ENCODE measurements around the gene AGMO.

AGMO gene

GRCh38 chr7:15561835-15562234 lies at the start of gene AGMO:
AGMO (minus strand) TSS chr7:15562015.
- peak in 1 of 2 experiments; percentile 48 for DNase-seq

GRCh38 chr7:15610503-15610902 lies 48.7 kb upstream of the AGMO start:
- peak in 1 of 2 experiments; percentile 9 for DNase-seq

- DNase-seq, result no peak
Measured at GRCh38 chr7:15609287-15609686, 47.5 kb upstream of the AGMO start.

GRCh38 chr7:15607529-15608210 lies 45.9 kb upstream of the AGMO start:
- no peak for DNase-seq

- no peak for DNase-seq
Measured at GRCh38 chr7:15606561-15606960, 44.7 kb upstream of the AGMO start.

GRCh38 chr7:15604166-15604565 lies 42.4 kb upstream of the AGMO start:
- no peak for DNase-seq

- no peak for DNase-seq
Measured at GRCh38 chr7:15603124-15603523, 41.3 kb upstream of the AGMO start.

- DNase-seq, result peak; percentile 43 to 86
Measured at GRCh38 chr7:15602236-15602635, 40.4 kb upstream of the AGMO start.

- DNase-seq, result no peak
Measured at GRCh38 chr7:15601175-15601574, 39.4 kb upstream of the AGMO start.

- no peak for DNase-seq
Measured at GRCh38 chr7:15600298-15600697, 38.5 kb upstream of the AGMO start.

GRCh38 chr7:15594461-15594860 lies 32.6 kb upstream of the AGMO start:
- no peak for DNase-seq

- peak in 1 of 2 experiments; percentile 5 for DNase-seq
Measured at GRCh38 chr7:15593382-15593781, 31.6 kb upstream of the AGMO start.

- DNase-seq, result no peak
Measured at GRCh38 chr7:15586266-15586665, 24.5 kb upstream of the AGMO start.

- no peak for DNase-seq
Measured at GRCh38 chr7:15584575-15584974, 22.8 kb upstream of the AGMO start.

- no peak for DNase-seq
Measured at GRCh38 chr7:15582773-15583172, 21.0 kb upstream of the AGMO start.

GRCh38 chr7:15581352-15581951 lies 19.6 kb upstream of the AGMO start:
- no peak for DNase-seq

- DNase-seq, result no peak
Measured at GRCh38 chr7:15580604-15581351, 19.0 kb upstream of the AGMO start.

GRCh38 chr7:15577600-15577999 lies 15.8 kb upstream of the AGMO start:
- no peak for DNase-seq

GRCh38 chr7:15571301-15571878 lies 9.6 kb upstream of the AGMO start:
- no peak for DNase-seq

GRCh38 chr7:15567652-15568051 lies 5.8 kb upstream of the AGMO start:
- no peak for DNase-seq

- DNase-seq, result no peak
Measured at GRCh38 chr7:15567036-15567435, 5.2 kb upstream of the AGMO start.

- DNase-seq, result no peak
Measured at GRCh38 chr7:15566476-15566875, 4.7 kb upstream of the AGMO start.

GRCh38 chr7:15560968-15561367 lies 847 bp downstream of the AGMO start:
- no peak for DNase-seq

- DNase-seq, result no peak
Measured at GRCh38 chr7:15559416-15559928, 2.3 kb downstream of the AGMO start.

Measured in NCI-H524 (cell line).